ENCODE results near the gene RAB3D. TPM values are rescaled to one million over a fixed set of nuclear protein-coding genes. Genes with fewer than 3 reads are reported as not detected.

RAB3D gene
- total and polyA plus RNA-seq, 10 of the 15 experiments (the other 5 are each of a cell fraction or from before 2014, with no cell fraction given): 1.1 to 15.7 (median 6.2) TPM

DNA sequence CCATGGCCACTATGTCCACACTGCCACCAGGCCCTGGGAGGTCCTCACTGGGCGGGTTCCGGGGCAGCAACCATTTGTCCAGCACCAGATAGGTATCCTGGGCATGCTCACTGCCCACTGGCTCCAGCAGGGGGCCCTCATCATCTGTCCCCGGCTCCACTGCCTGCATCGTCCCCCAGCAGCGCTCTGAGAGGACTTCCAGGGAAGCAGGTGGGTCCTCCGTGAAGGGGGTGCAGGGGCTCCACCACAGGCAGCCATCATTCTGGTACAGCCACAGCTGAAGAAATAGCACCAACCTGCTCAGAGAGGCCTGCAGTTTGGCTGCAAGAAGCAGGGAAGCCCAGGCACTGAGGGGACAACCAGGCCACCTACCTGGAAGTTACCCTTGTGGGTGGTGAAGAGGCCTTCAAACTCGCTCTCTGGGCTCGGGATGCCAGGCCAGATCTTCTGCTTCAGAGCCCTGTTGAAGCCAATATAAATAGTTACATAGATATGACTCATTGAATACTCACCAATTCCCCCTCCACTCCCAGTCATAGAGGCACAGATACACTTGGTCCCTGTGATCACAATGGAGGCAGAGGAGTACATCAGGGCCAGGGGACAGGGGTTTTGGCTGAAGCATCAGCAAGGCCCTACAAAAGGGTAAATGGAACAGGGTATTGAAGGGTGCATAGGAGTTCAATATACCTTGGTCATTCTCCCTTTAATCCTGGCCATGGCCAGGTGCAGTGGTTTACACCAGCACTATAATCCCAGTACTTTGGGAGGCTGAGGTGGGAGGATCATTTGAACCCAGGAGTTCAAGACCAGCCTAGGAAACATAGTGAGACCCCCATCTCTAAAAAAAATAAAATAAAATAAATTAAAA is 39.1 kb upstream of the RAB3D start:
- H3K79me2 ChIP-seq (ENCODE audit: control insufficient read depth, insufficient read depth, low read length): peaks cover 10% of the 10 kb centered on the region
- peaks cover 0 to 5% of the 10 kb centered on the region in 2 experiments; a peak in 2 of 4 replicates for H3K27me3 ChIP-seq (replicated peaks in 1 of 2; ENCODE audit: control insufficient read depth in 2 of 2, insufficient read depth in 2 of 2, low read length in 1 of 2)
- no TSS peak for BruUV-seq (replicated peaks)
- no peak for FAIRE-seq
- no peak for ATAC-seq
- H3K9me3 ChIP-seq (replicated peaks; ENCODE audit: control insufficient read depth, insufficient read depth, low read length): no peaks in the 10 kb centered on the region
- no peaks in the 10 kb centered on the region for H4K20me1 ChIP-seq (ENCODE audit: control insufficient read depth, insufficient read depth)
- POLR2A ChIA-PET: interaction anchor here (0.6 to 1.7 kb wide), 6 partner anchors 10 to 1413 kb away, joined by 3 to 5 read pairs (median 3); partner anchors contain the start of genes JUNB and ODAD3
- no peak for DNase-seq (ENCODE audit: low read depth, low spot score)
- WGBS (ENCODE audit: insufficient coverage, insufficient replicate concordance, low lambda C conversion rate, missing lambda C conversion rate): 70% methylated on average over 8 of the region's 8 CpGs
- CTCF ChIA-PET: interaction anchor here (0.6 to 5.6 kb wide), 9 partner anchors 11 to 156 kb away, joined by 3 to 62 read pairs (median 5); partner anchors contain the start of gene TSPAN16
- H3K4me3 ChIP-seq: no peak overlapping the region
- SMC1A ChIA-PET (ENCODE audit: uncharacterized antibody, unreplicated experiment): interaction anchor here (0.6 to 6.1 kb wide), 3 partner anchors 43 to 104 kb away, joined by 3 to 40 read pairs (median 30); no protein-coding TSS in a partner anchor
- H3K36me3 ChIP-seq (ENCODE audit: control insufficient read depth in 2 of 2, insufficient read depth in 2 of 2, low read length in 1 of 2): no peaks in the 10 kb centered on the region
- no peak overlapping the region for H3K9ac ChIP-seq (ENCODE audit: control insufficient read depth, insufficient read depth, low read length)
- no peak overlapping the region for H3K27ac ChIP-seq (ENCODE audit: control insufficient read depth, insufficient read depth)
- in situ Hi-C loops (cut with MboI): no loop called here
- RAD21 ChIA-PET (ENCODE audit: unreplicated experiment): interaction anchor here (1.4 to 5.2 kb wide), 4 partner anchors 67 to 127 kb away, joined by 3 to 36 read pairs (median 15); partner anchors contain the start of gene ZNF653
- intact Hi-C loops (cut with micrococcal nuclease; ENCODE audit: unreplicated experiment): no loop called here
- H3K4me2 ChIP-seq (ENCODE audit: control insufficient read depth, insufficient read depth): peak overlapping the region; percentile 2; the same call in 1 of the 2 replicates
- no peak overlapping the region for H2AFZ ChIP-seq (ENCODE audit: control insufficient read depth, low read depth, low read length)
- peaks cover 31% of the 10 kb centered on the region for H3K4me1 ChIP-seq (ENCODE audit: control insufficient read depth, insufficient read depth, low read length)
- TF ChIP-seq MEF2B (IDR thresholded peaks at IDR 0.05; ENCODE audit: partially characterized antibody, poor library complexity, severe bottlenecking) (no peak), SMC3 (IDR thresholded peaks at IDR 0.05; ENCODE audit: borderline replicate concordance, low read length) (peak; percentile 27; the same call in 1 of the 2 replicates), ELK1 (IDR thresholded peaks at IDR 0.05; ENCODE audit: low read depth, low read length) (no peak), EZH2 (IDR thresholded peaks at IDR 0.05; ENCODE audit: borderline replicate concordance, control insufficient read depth, low read depth, low read length) (no peak), SREBF2 (IDR thresholded peaks at IDR 0.05; ENCODE audit: low read length) (no peak), RBBP5 (conservative IDR thresholded peaks at IDR 0.05) (no peak), ZNF207 (IDR thresholded peaks at IDR 0.05; ENCODE audit: borderline replicate concordance) (no peak), SMAD5 (IDR thresholded peaks at IDR 0.05; ENCODE audit: low read depth) (no peak), TBL1XR1 (IDR thresholded peaks at IDR 0.05; ENCODE audit: low read depth, low read length) (no peak), BRCA1 (IDR thresholded peaks at IDR 0.05; ENCODE audit: low read depth, low read length) (no peak), SUZ12 (IDR thresholded peaks at IDR 0.05; ENCODE audit: unreplicated experiment) (no peak), ATF7 (IDR thresholded peaks at IDR 0.05; ENCODE audit: low read depth) (no peak), NRF1 (conservative IDR thresholded peaks at IDR 0.05; ENCODE audit: low read depth, low read length) (no peak)
- TF ChIP-seq, protein P1, sequence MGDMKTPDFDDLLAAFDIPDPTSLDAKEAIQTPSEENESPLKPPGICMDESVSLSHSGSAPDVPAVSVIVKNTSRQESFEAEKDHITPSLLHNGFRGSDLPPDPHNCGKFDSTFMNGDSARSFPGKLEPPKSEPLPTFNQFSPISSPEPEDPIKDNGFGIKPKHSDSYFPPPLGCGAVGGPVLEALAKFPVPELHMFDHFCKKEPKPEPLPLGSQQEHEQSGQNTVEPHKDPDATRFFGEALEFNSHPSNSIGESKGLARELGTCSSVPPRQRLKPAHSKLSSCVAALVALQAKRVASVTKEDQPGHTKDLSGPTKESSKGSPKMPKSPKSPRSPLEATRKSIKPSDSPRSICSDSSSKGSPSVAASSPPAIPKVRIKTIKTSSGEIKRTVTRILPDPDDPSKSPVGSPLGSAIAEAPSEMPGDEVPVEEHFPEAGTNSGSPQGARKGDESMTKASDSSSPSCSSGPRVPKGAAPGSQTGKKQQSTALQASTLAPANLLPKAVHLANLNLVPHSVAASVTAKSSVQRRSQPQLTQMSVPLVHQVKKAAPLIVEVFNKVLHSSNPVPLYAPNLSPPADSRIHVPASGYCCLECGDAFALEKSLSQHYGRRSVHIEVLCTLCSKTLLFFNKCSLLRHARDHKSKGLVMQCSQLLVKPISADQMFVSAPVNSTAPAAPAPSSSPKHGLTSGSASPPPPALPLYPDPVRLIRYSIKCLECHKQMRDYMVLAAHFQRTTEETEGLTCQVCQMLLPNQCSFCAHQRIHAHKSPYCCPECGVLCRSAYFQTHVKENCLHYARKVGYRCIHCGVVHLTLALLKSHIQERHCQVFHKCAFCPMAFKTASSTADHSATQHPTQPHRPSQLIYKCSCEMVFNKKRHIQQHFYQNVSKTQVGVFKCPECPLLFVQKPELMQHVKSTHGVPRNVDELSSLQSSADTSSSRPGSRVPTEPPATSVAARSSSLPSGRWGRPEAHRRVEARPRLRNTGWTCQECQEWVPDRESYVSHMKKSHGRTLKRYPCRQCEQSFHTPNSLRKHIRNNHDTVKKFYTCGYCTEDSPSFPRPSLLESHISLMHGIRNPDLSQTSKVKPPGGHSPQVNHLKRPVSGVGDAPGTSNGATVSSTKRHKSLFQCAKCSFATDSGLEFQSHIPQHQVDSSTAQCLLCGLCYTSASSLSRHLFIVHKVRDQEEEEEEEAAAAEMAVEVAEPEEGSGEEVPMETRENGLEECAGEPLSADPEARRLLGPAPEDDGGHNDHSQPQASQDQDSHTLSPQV (IDR thresholded peaks at IDR 0.05): no peak
- TF ChIP-seq, protein P2, sequence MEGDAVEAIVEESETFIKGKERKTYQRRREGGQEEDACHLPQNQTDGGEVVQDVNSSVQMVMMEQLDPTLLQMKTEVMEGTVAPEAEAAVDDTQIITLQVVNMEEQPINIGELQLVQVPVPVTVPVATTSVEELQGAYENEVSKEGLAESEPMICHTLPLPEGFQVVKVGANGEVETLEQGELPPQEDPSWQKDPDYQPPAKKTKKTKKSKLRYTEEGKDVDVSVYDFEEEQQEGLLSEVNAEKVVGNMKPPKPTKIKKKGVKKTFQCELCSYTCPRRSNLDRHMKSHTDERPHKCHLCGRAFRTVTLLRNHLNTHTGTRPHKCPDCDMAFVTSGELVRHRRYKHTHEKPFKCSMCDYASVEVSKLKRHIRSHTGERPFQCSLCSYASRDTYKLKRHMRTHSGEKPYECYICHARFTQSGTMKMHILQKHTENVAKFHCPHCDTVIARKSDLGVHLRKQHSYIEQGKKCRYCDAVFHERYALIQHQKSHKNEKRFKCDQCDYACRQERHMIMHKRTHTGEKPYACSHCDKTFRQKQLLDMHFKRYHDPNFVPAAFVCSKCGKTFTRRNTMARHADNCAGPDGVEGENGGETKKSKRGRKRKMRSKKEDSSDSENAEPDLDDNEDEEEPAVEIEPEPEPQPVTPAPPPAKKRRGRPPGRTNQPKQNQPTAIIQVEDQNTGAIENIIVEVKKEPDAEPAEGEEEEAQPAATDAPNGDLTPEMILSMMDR (IDR thresholded peaks at IDR 0.05 in 2 of 3, conservative IDR thresholded peaks at IDR 0.05 in 1 of 3; ENCODE audit: control insufficient read depth in 2 of 3, extremely low read depth in 1 of 3, insufficient read depth in 1 of 3, low read depth in 3 of 3, low read length in 3 of 3): peak; percentile 41 to 73 (median 54)

Measured in GM12878 (cell line).